Thyroid gland (tissue), 4 donors: ENCODE results near the gene TBC1D5.

Source experiments
- POLR2A ChIP-seq, 2 donors: fragments of 450-650 bp; IDR thresholded peaks; one replicate each; pipeline ENCODE4 v1.6.1; 2017; ENCODE audit warnings: antibody characterized with exemption in 2 of 2, mild to moderate bottlenecking in 2 of 2, moderate library complexity in 1 of 2
- TF ChIP-seq, protein P1 (sequence below), 6 experiments: fragments of 200-600 bp in 3 of 6; fragments of 450-650 bp in 3 of 6; sonication (generic) in 3 of 6; IDR thresholded peaks; one replicate each; pipeline ENCODE4 v1.5.1; 2016 to 2019; ENCODE audit warnings: antibody characterized with exemption in 6 of 6, mild to moderate bottlenecking in 2 of 6, inconsistent platforms in 1 of 6, moderate library complexity in 1 of 6

DNA sequence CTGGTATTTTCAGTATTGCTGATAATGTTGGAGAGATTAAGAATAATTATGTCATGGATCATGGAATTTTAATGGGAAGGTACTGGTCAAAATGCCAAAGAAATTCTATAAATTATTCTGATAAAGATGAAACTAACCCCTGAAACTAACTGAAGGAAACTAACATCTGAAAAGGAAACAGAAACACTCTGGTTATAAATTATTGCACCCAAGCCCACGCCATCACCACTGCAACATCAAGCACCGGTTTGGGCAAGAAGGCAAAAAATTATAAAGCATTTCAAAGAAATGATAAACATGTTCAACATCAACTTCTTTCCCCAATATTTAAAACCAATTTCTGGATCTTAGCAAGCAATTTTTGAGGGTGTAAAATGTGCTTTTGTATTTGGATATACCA, 372.5 kb downstream of the TBC1D5 start:
- TF ChIP-seq POLR2A (IDR thresholded peaks at IDR 0.05): no peak
- TF ChIP-seq, protein P1, sequence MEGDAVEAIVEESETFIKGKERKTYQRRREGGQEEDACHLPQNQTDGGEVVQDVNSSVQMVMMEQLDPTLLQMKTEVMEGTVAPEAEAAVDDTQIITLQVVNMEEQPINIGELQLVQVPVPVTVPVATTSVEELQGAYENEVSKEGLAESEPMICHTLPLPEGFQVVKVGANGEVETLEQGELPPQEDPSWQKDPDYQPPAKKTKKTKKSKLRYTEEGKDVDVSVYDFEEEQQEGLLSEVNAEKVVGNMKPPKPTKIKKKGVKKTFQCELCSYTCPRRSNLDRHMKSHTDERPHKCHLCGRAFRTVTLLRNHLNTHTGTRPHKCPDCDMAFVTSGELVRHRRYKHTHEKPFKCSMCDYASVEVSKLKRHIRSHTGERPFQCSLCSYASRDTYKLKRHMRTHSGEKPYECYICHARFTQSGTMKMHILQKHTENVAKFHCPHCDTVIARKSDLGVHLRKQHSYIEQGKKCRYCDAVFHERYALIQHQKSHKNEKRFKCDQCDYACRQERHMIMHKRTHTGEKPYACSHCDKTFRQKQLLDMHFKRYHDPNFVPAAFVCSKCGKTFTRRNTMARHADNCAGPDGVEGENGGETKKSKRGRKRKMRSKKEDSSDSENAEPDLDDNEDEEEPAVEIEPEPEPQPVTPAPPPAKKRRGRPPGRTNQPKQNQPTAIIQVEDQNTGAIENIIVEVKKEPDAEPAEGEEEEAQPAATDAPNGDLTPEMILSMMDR (IDR thresholded peaks at IDR 0.05): no peak
